ENCODE measurements around the gene JADE2.
"Not testable (repeated sequence)": the region's sequence is repeated elsewhere in the genome, so short reads cannot be mapped to it uniquely, and the experiment has no call there.

DNA sequence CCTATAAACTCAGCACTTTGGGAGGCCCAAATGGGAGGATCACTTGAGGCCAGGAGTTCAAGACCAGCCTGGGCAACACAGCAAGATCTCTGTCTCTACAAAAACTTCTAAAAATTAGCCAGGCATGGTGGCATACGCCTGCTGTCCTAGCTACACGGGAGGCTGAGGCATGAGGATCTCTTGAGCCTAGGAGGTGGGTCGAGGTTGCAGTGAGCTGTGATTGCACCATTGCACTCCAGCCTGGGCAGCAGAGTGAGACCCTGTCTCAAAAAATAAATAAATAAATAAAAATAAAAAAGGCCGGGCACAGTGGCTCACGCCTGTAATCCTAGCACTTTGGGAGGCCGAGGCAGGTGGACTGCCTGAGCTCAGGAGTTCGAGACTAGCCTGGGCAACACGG lies 8.5 kb upstream of the JADE2 start:
- TF ChIP-seq, protein P1, sequence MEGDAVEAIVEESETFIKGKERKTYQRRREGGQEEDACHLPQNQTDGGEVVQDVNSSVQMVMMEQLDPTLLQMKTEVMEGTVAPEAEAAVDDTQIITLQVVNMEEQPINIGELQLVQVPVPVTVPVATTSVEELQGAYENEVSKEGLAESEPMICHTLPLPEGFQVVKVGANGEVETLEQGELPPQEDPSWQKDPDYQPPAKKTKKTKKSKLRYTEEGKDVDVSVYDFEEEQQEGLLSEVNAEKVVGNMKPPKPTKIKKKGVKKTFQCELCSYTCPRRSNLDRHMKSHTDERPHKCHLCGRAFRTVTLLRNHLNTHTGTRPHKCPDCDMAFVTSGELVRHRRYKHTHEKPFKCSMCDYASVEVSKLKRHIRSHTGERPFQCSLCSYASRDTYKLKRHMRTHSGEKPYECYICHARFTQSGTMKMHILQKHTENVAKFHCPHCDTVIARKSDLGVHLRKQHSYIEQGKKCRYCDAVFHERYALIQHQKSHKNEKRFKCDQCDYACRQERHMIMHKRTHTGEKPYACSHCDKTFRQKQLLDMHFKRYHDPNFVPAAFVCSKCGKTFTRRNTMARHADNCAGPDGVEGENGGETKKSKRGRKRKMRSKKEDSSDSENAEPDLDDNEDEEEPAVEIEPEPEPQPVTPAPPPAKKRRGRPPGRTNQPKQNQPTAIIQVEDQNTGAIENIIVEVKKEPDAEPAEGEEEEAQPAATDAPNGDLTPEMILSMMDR (IDR thresholded peaks at IDR 0.05; ENCODE audit: low read length): not testable (repeated sequence)
- not testable (repeated sequence) for TF ChIP-seq EZH2 (IDR thresholded peaks at IDR 0.05; ENCODE audit: borderline replicate concordance, low read length)

Data from OCI-LY1 (cell line).